Astrocyte (in vitro differentiated cells and primary cell): ENCODE measurements around the gene TJAP1.

Experiments
- CTCF ChIP-seq: IDR thresholded peaks from 2 replicates; pipeline ENCODE4 v1.5.1; 2011; ENCODE audit warnings: low read depth, mild to moderate bottlenecking, inconsistent platforms, low read length, moderate library complexity; ENCODE audit not compliant: insufficient read depth
- EZH2 ChIP-seq: IDR thresholded peaks from 2 replicates; pipeline ENCODE4 v1.6.1; 2012; ENCODE audit warnings: mild to moderate bottlenecking, low read length, inconsistent platforms; ENCODE audit not compliant: insufficient read depth

- TF ChIP-seq CTCF (no peak), EZH2 (no peak)
These were observed 32.8 kb upstream of the TJAP1 start for GRCh38 chr6:43444582-43444981.
